ENCODE measurements around the gene ARHGAP24. TPM values are rescaled to one million over a fixed set of nuclear protein-coding genes. Genes with fewer than 3 reads are reported as not detected.
"Not testable (repeated sequence)": the region's sequence is repeated elsewhere in the genome, so short reads cannot be mapped to it uniquely, and the experiment has no call there.

The ARHGAP24 gene
- total RNA-seq, 2 experiments from 2014 or later, result not detected

- CTCF ChIA-PET, result no interaction called here
Measured at GRCh38 chr4:85873566-85873965, 398.6 kb downstream of the ARHGAP24 start.

GRCh38 chr4:85879518-85879917, 404.6 kb downstream of the ARHGAP24 start:
- Mint-ChIP-seq H3K4me1 (no peaks in the 10 kb centered on the region), H3K27me3 (no peaks in the 10 kb centered on the region), H3K9me3 (no peaks in the 10 kb centered on the region), H3K4me3 (no peak overlapping the region), H3K27ac (no peak overlapping the region), H3K36me3 (ENCODE audit: low read depth) (no peaks in the 10 kb centered on the region)
- POLR2A ChIA-PET, result no interaction called here
- DNase-seq, result no peak
- CTCF ChIA-PET, result no interaction called here

More at GRCh38 chr4:85873566-85873965, 398.6 kb downstream of the ARHGAP24 start:
- no peaks in the 10 kb centered on the region for H3K4me1 Mint-ChIP-seq
- H3K36me3 Mint-ChIP-seq (ENCODE audit: low read depth), result no peaks in the 10 kb centered on the region
- POLR2A ChIA-PET, result no interaction called here
- H3K27ac Mint-ChIP-seq, result no peak overlapping the region
- no peak for DNase-seq
- no peaks in the 10 kb centered on the region for H3K27me3 Mint-ChIP-seq
- H3K9me3 Mint-ChIP-seq, result no peaks in the 10 kb centered on the region
- H3K4me3 Mint-ChIP-seq, result no peak overlapping the region

GRCh38 chr4:85883180-85883579, 408.2 kb downstream of the ARHGAP24 start:
- CTCF ChIA-PET, result no interaction called here
- Mint-ChIP-seq H3K4me3 (no peak overlapping the region), H3K36me3 (ENCODE audit: low read depth) (no peaks in the 10 kb centered on the region)

GRCh38 chr4:85884251-85884650, 409.3 kb downstream of the ARHGAP24 start:
- Mint-ChIP-seq H3K9me3 (no peaks in the 10 kb centered on the region), H3K27me3 (no peaks in the 10 kb centered on the region), H3K36me3 (ENCODE audit: low read depth) (no peaks in the 10 kb centered on the region), H3K4me3 (no peak overlapping the region), H3K4me1 (no peaks in the 10 kb centered on the region), H3K27ac (no peak overlapping the region)
- no peak for DNase-seq
- ChIA-PET CTCF (no interaction called here), POLR2A (no interaction called here)

More at GRCh38 chr4:85883180-85883579, 408.2 kb downstream of the ARHGAP24 start:
- no peaks in the 10 kb centered on the region for H3K27me3 Mint-ChIP-seq
- no peak overlapping the region for H3K27ac Mint-ChIP-seq
- no peaks in the 10 kb centered on the region for H3K4me1 Mint-ChIP-seq
- H3K9me3 Mint-ChIP-seq, result no peaks in the 10 kb centered on the region
- POLR2A ChIA-PET, result no interaction called here
- DNase-seq, result no peak

GRCh38 chr4:85886665-85887064, 411.7 kb downstream of the ARHGAP24 start:
- H3K36me3 Mint-ChIP-seq (ENCODE audit: low read depth), result no peaks in the 10 kb centered on the region
- POLR2A ChIA-PET, result no interaction called here
- no peak overlapping the region for H3K4me3 Mint-ChIP-seq
- H3K4me1 Mint-ChIP-seq, result no peaks in the 10 kb centered on the region
- H3K9me3 Mint-ChIP-seq, result no peaks in the 10 kb centered on the region
- H3K27ac Mint-ChIP-seq, result no peak overlapping the region
- DNase-seq, result no peak
- CTCF ChIA-PET, result no interaction called here
- H3K27me3 Mint-ChIP-seq, result no peaks in the 10 kb centered on the region

GRCh38 chr4:85889314-85889713, 414.4 kb downstream of the ARHGAP24 start:
- no peak for DNase-seq
- H3K27me3 Mint-ChIP-seq, result no peaks in the 10 kb centered on the region
- H3K4me1 Mint-ChIP-seq, result no peaks in the 10 kb centered on the region
- CTCF ChIA-PET, result no interaction called here
- H3K36me3 Mint-ChIP-seq (ENCODE audit: low read depth), result no peaks in the 10 kb centered on the region
- H3K4me3 Mint-ChIP-seq, result no peak overlapping the region
- POLR2A ChIA-PET, result interaction anchor here (0.6 kb wide), 1 partner anchor 1593 kb away, joined by 4 read pairs; no protein-coding TSS in a partner anchor
- H3K9me3 Mint-ChIP-seq, result peaks cover 2% of the 10 kb centered on the region
- no peak overlapping the region for H3K27ac Mint-ChIP-seq

GRCh38 chr4:85895755-85896154, 420.8 kb downstream of the ARHGAP24 start:
- CTCF ChIA-PET, result interaction anchor here (1.1 kb wide), 1 partner anchor 12 kb away, joined by 3 read pairs; no protein-coding TSS in a partner anchor
- no peaks in the 10 kb centered on the region for H3K27me3 Mint-ChIP-seq
- no peak for DNase-seq
- no peaks in the 10 kb centered on the region for H3K36me3 Mint-ChIP-seq (ENCODE audit: low read depth)
- POLR2A ChIA-PET, result no interaction called here
- no peaks in the 10 kb centered on the region for H3K4me1 Mint-ChIP-seq
- H3K27ac Mint-ChIP-seq, result no peak overlapping the region
- H3K9me3 Mint-ChIP-seq, result peaks cover 2% of the 10 kb centered on the region
- H3K4me3 Mint-ChIP-seq, result no peak overlapping the region

- POLR2A ChIA-PET, result no interaction called here
- Mint-ChIP-seq H3K4me3 (no peak overlapping the region), H3K4me1 (no peaks in the 10 kb centered on the region), H3K36me3 (ENCODE audit: low read depth) (no peaks in the 10 kb centered on the region), H3K27ac (no peak overlapping the region), H3K9me3 (peaks cover 2% of the 10 kb centered on the region), H3K27me3 (no peaks in the 10 kb centered on the region)
- DNase-seq, result no peak
- CTCF ChIA-PET, result no interaction called here
Measured at GRCh38 chr4:85898231-85898630, 423.3 kb downstream of the ARHGAP24 start.

GRCh38 chr4:85901500-85901899, 426.6 kb downstream of the ARHGAP24 start:
- CTCF ChIA-PET, result interaction anchor here (0.6 kb wide), 1 partner anchor 98 kb away, joined by 3 read pairs; no protein-coding TSS in a partner anchor
- POLR2A ChIA-PET, result no interaction called here
- H3K36me3 Mint-ChIP-seq (ENCODE audit: low read depth), result no peaks in the 10 kb centered on the region
- no peak overlapping the region for H3K27ac Mint-ChIP-seq
- no peaks in the 10 kb centered on the region for H3K4me1 Mint-ChIP-seq
- H3K9me3 Mint-ChIP-seq, result no peaks in the 10 kb centered on the region
- no peak overlapping the region for H3K4me3 Mint-ChIP-seq
- DNase-seq, result no peak
- no peaks in the 10 kb centered on the region for H3K27me3 Mint-ChIP-seq

- not testable (repeated sequence) for H3K36me3 Mint-ChIP-seq (ENCODE audit: low read depth)
Measured at GRCh38 chr4:85902647-85903046, 427.7 kb downstream of the ARHGAP24 start.

GRCh38 chr4:85905761-85906160, 430.8 kb downstream of the ARHGAP24 start:
- Mint-ChIP-seq H3K27ac (no peak overlapping the region), H3K9me3 (no peaks in the 10 kb centered on the region), H3K4me1 (no peaks in the 10 kb centered on the region), H3K36me3 (ENCODE audit: low read depth) (no peaks in the 10 kb centered on the region), H3K27me3 (no peaks in the 10 kb centered on the region), H3K4me3 (no peak overlapping the region)
- no peak for DNase-seq
- ChIA-PET CTCF (no interaction called here), POLR2A (no interaction called here)

More at GRCh38 chr4:85902647-85903046, 427.7 kb downstream of the ARHGAP24 start:
- H3K27me3 Mint-ChIP-seq, H3K4me1 Mint-ChIP-seq, DNase-seq, H3K9me3 Mint-ChIP-seq, H3K4me3 Mint-ChIP-seq, H3K27ac Mint-ChIP-seq, CTCF ChIA-PET, POLR2A ChIA-PET: not testable (repeated sequence)

GRCh38 chr4:85907001-85907400, 432.1 kb downstream of the ARHGAP24 start:
- H3K4me3 Mint-ChIP-seq, result no peak overlapping the region
- H3K9me3 Mint-ChIP-seq, result no peaks in the 10 kb centered on the region
- H3K4me1 Mint-ChIP-seq, result no peaks in the 10 kb centered on the region
- H3K36me3 Mint-ChIP-seq (ENCODE audit: low read depth), result no peaks in the 10 kb centered on the region
- no peaks in the 10 kb centered on the region for H3K27me3 Mint-ChIP-seq
- DNase-seq, result no peak
- CTCF ChIA-PET, result interaction anchor here (1.5 kb wide), 1 partner anchor 12 kb away, joined by 3 read pairs; no protein-coding TSS in a partner anchor
- POLR2A ChIA-PET, result no interaction called here
- H3K27ac Mint-ChIP-seq, result no peak overlapping the region

GRCh38 chr4:85909851-85910250, 434.9 kb downstream of the ARHGAP24 start:
- no peaks in the 10 kb centered on the region for H3K36me3 Mint-ChIP-seq (ENCODE audit: low read depth)
- no peaks in the 10 kb centered on the region for H3K27me3 Mint-ChIP-seq
- no peaks in the 10 kb centered on the region for H3K4me1 Mint-ChIP-seq
- H3K27ac Mint-ChIP-seq, result no peak overlapping the region
- no peak overlapping the region for H3K4me3 Mint-ChIP-seq
- POLR2A ChIA-PET, result no interaction called here
- no peaks in the 10 kb centered on the region for H3K9me3 Mint-ChIP-seq
- CTCF ChIA-PET, result no interaction called here
- no peak for DNase-seq

GRCh38 chr4:85910985-85911384, 436.0 kb downstream of the ARHGAP24 start:
- DNase-seq, result no peak
- Mint-ChIP-seq H3K4me1 (no peaks in the 10 kb centered on the region), H3K27ac (no peak overlapping the region), H3K27me3 (no peaks in the 10 kb centered on the region), H3K9me3 (no peaks in the 10 kb centered on the region), H3K4me3 (no peak overlapping the region), H3K36me3 (ENCODE audit: low read depth) (no peaks in the 10 kb centered on the region)
- POLR2A ChIA-PET, result no interaction called here
- CTCF ChIA-PET, result interaction anchor here (0.5 kb wide), 1 partner anchor 14 kb away, joined by 3 read pairs; no protein-coding TSS in a partner anchor
